ENCODE measurements around the gene MTHFD2L.

MTHFD2L gene

DNA sequence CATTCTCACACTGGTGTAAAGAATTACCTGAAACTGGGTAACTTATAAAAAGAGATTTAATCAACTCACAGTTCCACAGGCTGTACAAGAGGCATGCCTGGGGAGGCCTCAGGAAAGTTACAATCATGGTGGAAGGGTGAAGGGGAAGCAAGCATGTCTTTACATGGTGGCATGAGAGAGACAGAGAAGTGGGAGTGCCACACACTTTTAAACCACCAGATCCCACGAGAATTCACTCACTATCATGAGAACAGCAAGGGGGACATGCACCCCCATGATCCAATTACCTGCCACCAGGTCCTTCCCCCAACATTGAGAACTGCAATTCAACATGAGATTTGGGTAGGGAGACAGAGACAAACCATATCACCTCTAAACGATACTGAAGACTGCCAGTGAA is 173.3 kb downstream of the MTHFD2L start:
- Histone ChIP-seq H3K9ac (ENCODE audit: low read length) (no peak overlapping the region), H3K9me3 (ENCODE audit: insufficient read depth, low read length) (no peaks in the 10 kb centered on the region), H2AFZ (ENCODE audit: low read depth, low read length, severe bottlenecking) (no peak overlapping the region), H3K4me3 (ENCODE audit: insufficient read depth, low read length, poor library complexity, severe bottlenecking) (no peak overlapping the region), H3F3A (ENCODE audit: insufficient read depth) (no peaks in the 10 kb centered on the region), H3K4me2 (ENCODE audit: low read depth, low read length, poor library complexity, severe bottlenecking) (no peak overlapping the region), H3K27me3 (ENCODE audit: low read length) (no peaks in the 10 kb centered on the region), H3K79me2 (ENCODE audit: insufficient read depth, low read length) (no peaks in the 10 kb centered on the region), H3K27ac (ENCODE audit: low read depth, low read length) (no peak overlapping the region), H4K20me1 (ENCODE audit: low read depth, low read length) (no peaks in the 10 kb centered on the region), H3K36me3 (ENCODE audit: low read length) (no peaks in the 10 kb centered on the region), H3K9me2 (replicated peaks; ENCODE audit: insufficient read depth, low read length) (no peaks in the 10 kb centered on the region)
- no peak for TF ChIP-seq EZH2phosphoT487 (conservative IDR thresholded peaks at IDR 0.05; ENCODE audit: low read length)

- Histone ChIP-seq H3K27ac (ENCODE audit: low read depth, low read length) (no peak overlapping the region), H3K9ac (ENCODE audit: low read length) (no peak overlapping the region), H3K4me2 (ENCODE audit: low read depth, low read length, poor library complexity, severe bottlenecking) (no peak overlapping the region), H2AFZ (ENCODE audit: low read depth, low read length, severe bottlenecking) (no peak overlapping the region), H3K36me3 (ENCODE audit: low read length) (no peaks in the 10 kb centered on the region), H3K27me3 (ENCODE audit: low read length) (no peaks in the 10 kb centered on the region), H3K9me2 (replicated peaks; ENCODE audit: insufficient read depth, low read length) (no peaks in the 10 kb centered on the region), H3K9me3 (ENCODE audit: insufficient read depth, low read length) (no peaks in the 10 kb centered on the region), H4K20me1 (ENCODE audit: low read depth, low read length) (no peaks in the 10 kb centered on the region), H3F3A (ENCODE audit: insufficient read depth) (no peaks in the 10 kb centered on the region), H3K79me2 (ENCODE audit: insufficient read depth, low read length) (no peaks in the 10 kb centered on the region), H3K4me3 (ENCODE audit: insufficient read depth, low read length, poor library complexity, severe bottlenecking) (no peak overlapping the region)
- TF ChIP-seq EZH2phosphoT487 (conservative IDR thresholded peaks at IDR 0.05; ENCODE audit: low read length) (no peak), CTCF (IDR thresholded peaks at IDR 0.05; ENCODE audit: insufficient read depth, low read length, poor library complexity, severe bottlenecking) (no peak)
These were observed 174.0 kb downstream of the MTHFD2L start for GRCh38 chr4:74331944-74332343.

DNA sequence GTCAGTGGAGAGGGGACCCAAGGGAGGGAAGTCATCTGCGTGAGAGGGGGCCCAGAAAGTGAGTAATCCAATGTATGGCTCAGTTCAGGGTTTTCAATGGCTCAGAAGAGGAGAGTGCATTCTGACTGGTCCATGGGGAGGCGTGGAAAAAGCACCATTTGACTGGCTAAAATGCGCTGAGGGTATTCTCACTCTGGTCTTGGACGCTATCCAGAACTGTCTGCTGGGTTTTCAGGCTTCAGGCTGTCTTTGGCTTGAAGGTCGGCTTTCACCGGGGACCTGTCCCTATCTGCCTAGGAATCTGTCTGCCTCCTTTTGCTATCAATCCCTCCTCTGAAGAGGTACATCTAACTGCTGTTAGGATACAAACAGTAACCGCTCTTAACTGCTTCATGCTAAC is 176.7 kb downstream of the MTHFD2L start:
- Histone ChIP-seq H3K9me2 (replicated peaks; ENCODE audit: insufficient read depth, low read length) (no peaks in the 10 kb centered on the region), H3K9ac (ENCODE audit: low read length) (no peak overlapping the region), H4K20me1 (ENCODE audit: low read depth, low read length) (no peaks in the 10 kb centered on the region), H2AFZ (ENCODE audit: low read depth, low read length, severe bottlenecking) (no peak overlapping the region), H3K4me3 (ENCODE audit: insufficient read depth, low read length, poor library complexity, severe bottlenecking) (no peak overlapping the region), H3K27me3 (ENCODE audit: low read length) (no peaks in the 10 kb centered on the region), H3K79me2 (ENCODE audit: insufficient read depth, low read length) (no peaks in the 10 kb centered on the region), H3K27ac (ENCODE audit: low read depth, low read length) (no peak overlapping the region), H3K9me3 (ENCODE audit: insufficient read depth, low read length) (no peaks in the 10 kb centered on the region), H3F3A (ENCODE audit: insufficient read depth) (no peaks in the 10 kb centered on the region), H3K36me3 (ENCODE audit: low read length) (no peaks in the 10 kb centered on the region), H3K4me2 (ENCODE audit: low read depth, low read length, poor library complexity, severe bottlenecking) (no peak overlapping the region)
- TF ChIP-seq EZH2phosphoT487 (conservative IDR thresholded peaks at IDR 0.05; ENCODE audit: low read length), result no peak
- no peak for TF ChIP-seq CTCF (IDR thresholded peaks at IDR 0.05; ENCODE audit: insufficient read depth, low read length, poor library complexity, severe bottlenecking)

- H3F3A ChIP-seq (ENCODE audit: insufficient read depth), result no peaks in the 10 kb centered on the region
- H3K9ac ChIP-seq (ENCODE audit: low read length), result no peak overlapping the region
- H3K9me2 ChIP-seq (replicated peaks; ENCODE audit: insufficient read depth, low read length), result no peaks in the 10 kb centered on the region
- no peaks in the 10 kb centered on the region for H3K9me3 ChIP-seq (ENCODE audit: insufficient read depth, low read length)
- no peak overlapping the region for H3K4me3 ChIP-seq (ENCODE audit: insufficient read depth, low read length, poor library complexity, severe bottlenecking)
- H3K79me2 ChIP-seq (ENCODE audit: insufficient read depth, low read length), result no peaks in the 10 kb centered on the region
- no peaks in the 10 kb centered on the region for H4K20me1 ChIP-seq (ENCODE audit: low read depth, low read length)
- no peak overlapping the region for H2AFZ ChIP-seq (ENCODE audit: low read depth, low read length, severe bottlenecking)
- H3K27me3 ChIP-seq (ENCODE audit: low read length), result no peaks in the 10 kb centered on the region
- H3K36me3 ChIP-seq (ENCODE audit: low read length), result no peaks in the 10 kb centered on the region
- no peak overlapping the region for H3K27ac ChIP-seq (ENCODE audit: low read depth, low read length)
- TF ChIP-seq EZH2phosphoT487 (conservative IDR thresholded peaks at IDR 0.05; ENCODE audit: low read length) (no peak), CTCF (IDR thresholded peaks at IDR 0.05; ENCODE audit: insufficient read depth, low read length, poor library complexity, severe bottlenecking) (no peak)
- H3K4me2 ChIP-seq (ENCODE audit: low read depth, low read length, poor library complexity, severe bottlenecking), result no peak overlapping the region
These were observed 177.6 kb downstream of the MTHFD2L start for GRCh38 chr4:74335341-74336021.
